GM18526 (cell line): ENCODE results near the gene CCBE1.

Experiments
- POLR2A ChIP-seq: IDR thresholded peaks from 3 replicates; pipeline ENCODE4 v1.6.1; 2011; ENCODE audit not compliant: insufficient read length; ENCODE audit errors: extremely low read depth

The CCBE1 gene

GRCh38 chr18:59539108-59539507 is 158.1 kb downstream of the CCBE1 start:
- no peak for TF ChIP-seq POLR2A

DNA sequence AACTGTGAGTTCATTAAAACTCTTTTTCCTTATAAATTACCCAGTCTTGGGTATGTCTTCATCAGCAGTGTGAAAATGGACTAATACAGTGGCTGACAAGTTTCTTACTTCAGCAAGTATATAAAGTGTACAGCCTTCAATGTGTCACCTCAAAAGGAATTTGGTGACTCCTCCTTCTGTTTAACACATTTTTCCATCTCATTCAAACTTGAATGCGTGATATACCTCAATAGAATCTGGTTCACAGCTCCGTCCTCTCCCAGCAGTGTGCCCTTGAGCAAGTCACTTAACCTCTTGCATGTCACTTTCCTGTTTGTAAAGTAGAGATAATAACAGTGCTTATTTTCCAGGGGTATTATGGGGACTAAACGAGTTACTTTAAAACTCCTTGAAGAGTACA is 159.6 kb downstream of the CCBE1 start:
- TF ChIP-seq POLR2A, result no peak

- TF ChIP-seq POLR2A, result no peak
These were observed 161.1 kb downstream of the CCBE1 start for GRCh38 chr18:59536166-59536565.

GRCh38 chr18:59535055-59535454 is 162.2 kb downstream of the CCBE1 start:
- no peak for TF ChIP-seq POLR2A

- no peak for TF ChIP-seq POLR2A
These were observed 168.4 kb downstream of the CCBE1 start for GRCh38 chr18:59528866-59529265.

- TF ChIP-seq POLR2A, result no peak
These were observed 176.5 kb downstream of the CCBE1 start for GRCh38 chr18:59520562-59521355.

GRCh38 chr18:59518705-59519104 is 178.5 kb downstream of the CCBE1 start:
- TF ChIP-seq POLR2A, result no peak

- no peak for TF ChIP-seq POLR2A
These were observed 179.6 kb downstream of the CCBE1 start for GRCh38 chr18:59517446-59518165.

GRCh38 chr18:59516356-59517155 is 180.7 kb downstream of the CCBE1 start:
- no peak for TF ChIP-seq POLR2A

GRCh38 chr18:59515147-59515546 is 182.1 kb downstream of the CCBE1 start:
- no peak for TF ChIP-seq POLR2A

DNA sequence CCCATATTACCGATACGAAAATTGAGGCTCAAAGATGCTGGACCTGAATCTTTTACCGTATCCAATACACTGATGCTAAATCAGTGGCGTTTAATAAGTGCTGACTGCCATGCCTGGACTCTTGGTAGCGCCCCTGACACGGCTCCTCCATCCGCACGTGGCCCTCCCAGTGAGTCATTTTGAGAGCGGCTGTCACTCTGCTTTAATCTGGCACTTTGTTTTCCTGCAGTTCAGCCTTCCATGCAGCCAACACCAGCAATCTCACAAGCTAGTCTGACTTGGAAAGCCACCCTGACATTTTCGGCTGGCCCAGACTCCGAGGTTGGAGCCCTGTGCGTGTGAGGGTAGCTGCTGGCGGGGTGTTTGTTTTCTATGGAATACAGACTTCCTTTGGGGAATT is 183.0 kb downstream of the CCBE1 start:
- TF ChIP-seq POLR2A, result no peak

DNA sequence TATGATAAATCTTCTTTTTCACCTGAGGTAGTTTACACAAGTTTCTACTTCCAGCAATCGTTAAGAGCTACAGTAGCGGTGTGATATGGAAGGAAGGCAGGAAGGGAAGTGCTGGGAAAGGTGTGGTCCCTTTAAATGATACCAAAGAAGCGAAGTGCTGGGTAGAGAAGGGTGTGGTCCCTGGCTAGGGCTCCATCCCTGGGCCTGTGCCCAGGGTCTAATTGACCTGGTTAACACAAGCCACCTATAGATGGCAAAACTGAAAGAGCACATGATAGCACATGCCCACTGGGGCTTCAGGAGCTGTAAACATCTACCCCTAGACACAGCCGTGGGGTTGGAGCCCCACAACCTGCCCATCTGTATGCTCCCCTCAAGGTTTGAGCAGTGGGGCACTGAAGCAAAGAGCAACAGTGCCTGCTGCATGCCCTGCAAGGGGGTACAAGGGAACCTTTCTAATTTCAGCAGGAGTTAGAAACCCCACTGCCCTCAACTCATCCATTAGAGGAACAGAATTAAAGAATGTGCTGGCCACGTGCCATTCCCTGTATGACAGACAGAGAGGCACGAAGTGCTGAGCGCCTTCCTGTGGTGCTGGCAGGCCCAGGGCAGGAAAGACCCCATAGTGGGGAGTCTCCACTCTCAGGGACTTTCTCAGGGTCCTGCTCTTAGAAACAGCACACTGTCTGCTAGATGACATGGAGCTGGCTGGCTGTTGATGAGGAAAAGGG is 185.0 kb downstream of the CCBE1 start:
- no peak for TF ChIP-seq POLR2A

- TF ChIP-seq POLR2A, result no peak
These were observed 187.5 kb downstream of the CCBE1 start for GRCh38 chr18:59509481-59510442.

DNA sequence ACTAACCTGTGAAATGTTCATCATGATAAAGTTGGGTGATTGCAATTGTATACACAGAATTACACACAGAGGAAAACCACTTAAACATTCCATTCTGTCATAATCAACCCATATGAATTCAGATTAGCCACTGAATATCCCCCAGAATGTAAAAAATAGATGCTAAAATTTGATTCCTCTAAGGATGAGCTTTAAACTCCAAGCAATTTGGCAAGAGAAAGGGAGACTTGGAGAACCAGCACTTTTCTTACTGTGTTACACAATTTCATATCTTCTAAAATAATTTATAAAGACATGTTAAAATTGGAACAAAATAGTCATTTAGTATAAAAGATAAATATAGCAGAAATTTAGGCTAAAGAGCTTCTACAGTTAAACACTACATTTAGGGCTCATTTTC is 191.9 kb downstream of the CCBE1 start:
- TF ChIP-seq POLR2A, result no peak
